NCI-H345 treated with DMSO at 0.1 percent for 48 hours (cell line): ENCODE measurements around the gene APP.

Experiments
- DNase-seq: peaks from one replicate; lab custom pipeline; 2025; ENCODE audit not compliant: unreplicated experiment; lab: John Stamatoyannopoulos, UW

APP gene

GRCh38 chr21:25837533-25838265 is 332.9 kb downstream of the APP start:
- DNase-seq = no peak

- DNase-seq = no peak
Measured at GRCh38 chr21:25836396-25836795, 334.2 kb downstream of the APP start.

- no peak for DNase-seq
Measured at GRCh38 chr21:25834381-25834780, 336.2 kb downstream of the APP start.

GRCh38 chr21:25831300-25831960 is 339.1 kb downstream of the APP start:
- no peak for DNase-seq
